Fibroblast of skin of right quadriceps (primary cell): Measurements from ENCODE around the gene SPRYD7.
"Not testable (repeated sequence)": the region's sequence is repeated elsewhere in the genome, so short reads cannot be mapped to it uniquely, and the experiment has no call there.

Experiments used
- DNase-seq: peaks from one replicate; pipeline ENCODE4 v3.0.0-alpha.2; 2013

The SPRYD7 gene

GRCh38 chr13:49932066-49932465, 4.1 kb downstream of the SPRYD7 start:
- DNase-seq, result no peak

GRCh38 chr13:49927755-49928154, 8.4 kb downstream of the SPRYD7 start:
- peak; percentile 72 for DNase-seq

GRCh38 chr13:49925881-49926418, 10.2 kb downstream of the SPRYD7 start:
- DNase-seq, result no peak

- DNase-seq, result no peak
Measured at GRCh38 chr13:49922301-49922700, 13.8 kb downstream of the SPRYD7 start.

GRCh38 chr13:49920969-49921368, 15.2 kb downstream of the SPRYD7 start:
- DNase-seq, result not testable (repeated sequence)

- not testable (repeated sequence) for DNase-seq
Measured at GRCh38 chr13:49918106-49918505, 18.0 kb downstream of the SPRYD7 start.

- no peak for DNase-seq
Measured at GRCh38 chr13:49914947-49915346, 21.2 kb downstream of the SPRYD7 start.

- no peak for DNase-seq
Measured at GRCh38 chr13:49908637-49909036, 27.5 kb downstream of the SPRYD7 start.

GRCh38 chr13:49904729-49905456, 31.2 kb downstream of the SPRYD7 start:
- no peak for DNase-seq

- DNase-seq, result no peak
Measured at GRCh38 chr13:49898792-49899191, 37.3 kb downstream of the SPRYD7 start.

GRCh38 chr13:49897713-49898112, 38.4 kb downstream of the SPRYD7 start:
- DNase-seq, result no peak

GRCh38 chr13:49895826-49896225, 40.3 kb downstream of the SPRYD7 start:
- no peak for DNase-seq

GRCh38 chr13:49893591-49893990, 42.5 kb downstream of the SPRYD7 start:
- no peak for DNase-seq

- no peak for DNase-seq
Measured at GRCh38 chr13:49890376-49890775, 45.8 kb downstream of the SPRYD7 start.

- DNase-seq, result no peak
Measured at GRCh38 chr13:49878682-49879081, 57.5 kb downstream of the SPRYD7 start.

GRCh38 chr13:49877629-49878218, 58.4 kb downstream of the SPRYD7 start:
- DNase-seq, result peak; percentile 14

GRCh38 chr13:49874430-49874829, 61.7 kb downstream of the SPRYD7 start:
- DNase-seq, result no peak

GRCh38 chr13:49869519-49869918, 66.6 kb downstream of the SPRYD7 start:
- DNase-seq, result no peak

GRCh38 chr13:49867834-49868233, 68.3 kb downstream of the SPRYD7 start:
- DNase-seq, result no peak

- no peak for DNase-seq
Measured at GRCh38 chr13:49865218-49865617, 70.9 kb downstream of the SPRYD7 start.

- DNase-seq, result no peak
Measured at GRCh38 chr13:49864509-49864908, 71.6 kb downstream of the SPRYD7 start.
